CD4-positive, alpha-beta T cell (primary cell): Measurements from ENCODE around the gene VAMP4. TPM values are rescaled to one million over a fixed set of nuclear protein-coding genes. Genes with fewer than 3 reads are reported as not detected.

Experiments
- ATAC-seq: fragments of 200-7000 bp; cut with Tn5 transposase; one replicate; pipeline ENCODE4 v1.10.0; 2022; ENCODE audit warnings: mild to moderate bottlenecking; ENCODE audit not compliant: poor library complexity
- CTCF ChIA-PET: fragments of 350-600 bp; sonication (Branson Sonifier 250); formaldehyde crosslinking; loops from one replicate; lab custom pipeline; 2021; ENCODE audit warnings: antibody characterized with exemption, inconsistent platforms; lab: Charles Lee
- POLR2A ChIA-PET: fragments of 350-600 bp; sonication (Branson Sonifier 250); formaldehyde crosslinking; loops from one replicate; lab custom pipeline; 2021; ENCODE audit warnings: antibody characterized with exemption, inconsistent platforms; lab: Charles Lee
- DNase-seq, 14 experiments: peaks; one replicate each; pipeline ENCODE4 v3.0.0-alpha.2; 2013 to 2020; ENCODE audit warnings: mixed read lengths in 2 of 14
- H3K27ac ChIP-seq, 2 donors: one replicate each; pipeline versions ENCODE4 v1.5.1 to v1.7.0; 2013; ENCODE audit warnings: low read length in 2 of 2, low read depth in 1 of 2, mild to moderate bottlenecking in 1 of 2
- H3K27me3 ChIP-seq, 2 experiments: 1 replicate in 1 of 2; 2 replicates in 1 of 2; pipeline versions ENCODE4 v1.6.1 to v1.7.0; 2013; ENCODE audit warnings: low read length in 2 of 2, control low read depth in 1 of 2, mild to moderate bottlenecking in 1 of 2, moderate library complexity in 1 of 2; ENCODE audit not compliant: insufficient read depth in 2 of 2, control insufficient read depth in 1 of 2
- H3K36me3 ChIP-seq: one replicate; pipeline ENCODE4 v1.6.1; 2013; ENCODE audit warnings: low read length, control low read depth; ENCODE audit not compliant: insufficient read depth
- H3K4me1 ChIP-seq: one replicate; pipeline ENCODE4 v1.6.1; 2013; ENCODE audit warnings: low read length, control low read depth; ENCODE audit not compliant: insufficient read depth
- H3K4me3 ChIP-seq: one replicate; pipeline ENCODE4 v1.5.1; 2013; ENCODE audit warnings: mild to moderate bottlenecking, low read length, moderate library complexity
- H3K9me3 ChIP-seq, 2 experiments: 1 replicate in 1 of 2; 2 replicates in 1 of 2; pipeline versions ENCODE4 v1.6.1 to v1.7.0; 2013; ENCODE audit warnings: low read length in 2 of 2, mild to moderate bottlenecking in 2 of 2, control low read depth in 1 of 2, moderate library complexity in 1 of 2; ENCODE audit not compliant: control insufficient read depth in 1 of 2, insufficient read depth in 1 of 2
- H3K27ac Mint-ChIP-seq: one replicate; pipeline ENCODE4 v1.8.0; 2020; ENCODE audit warnings: mixed read lengths
- H3K27me3 Mint-ChIP-seq: one replicate; pipeline ENCODE4 v1.8.0; 2021; ENCODE audit warnings: mixed read lengths
- H3K36me3 Mint-ChIP-seq: one replicate; pipeline ENCODE4 v1.8.0; 2021; ENCODE audit warnings: low read depth, mixed read lengths
- H3K4me1 Mint-ChIP-seq: one replicate; pipeline ENCODE4 v1.8.0; 2021; ENCODE audit warnings: low read depth, mixed read lengths
- H3K4me3 Mint-ChIP-seq: one replicate; pipeline ENCODE4 v1.8.0; 2020; ENCODE audit warnings: mild to moderate bottlenecking, mixed read lengths
- H3K9me3 Mint-ChIP-seq: one replicate; pipeline ENCODE4 v1.8.0; 2020; ENCODE audit warnings: mixed read lengths
- intact Hi-C, 2 experiments: fragments of 100-400 bp; cut with DNase I in 1 of 2; cut with micrococcal nuclease in 1 of 2; formaldehyde crosslinking; loops; one replicate each; pipeline versions ENCODE4 v1.15.1 to v1.9.0; 2023 to 2025; cut with DNase I, micrococcal nuclease
- total RNA-seq, 174 experiments: library from RNA in 2 of 174; stranded (reverse) in 2 of 174; gene quantifications; one replicate each; pipeline ENCODE4 v1.2.3 and lab custom pipeline; 2021 to 2026
- TF ChIP-seq, protein P1 (sequence below): fragments of 200-600 bp; IDR thresholded peaks from one replicate; pipeline ENCODE4 v1.8.0; 2022; ENCODE audit warnings: antibody characterized with exemption, mild to moderate bottlenecking

Gene VAMP4
- total RNA-seq, 2 experiments from 2014 or later, result 8.1 to 12.1 TPM

DNA sequence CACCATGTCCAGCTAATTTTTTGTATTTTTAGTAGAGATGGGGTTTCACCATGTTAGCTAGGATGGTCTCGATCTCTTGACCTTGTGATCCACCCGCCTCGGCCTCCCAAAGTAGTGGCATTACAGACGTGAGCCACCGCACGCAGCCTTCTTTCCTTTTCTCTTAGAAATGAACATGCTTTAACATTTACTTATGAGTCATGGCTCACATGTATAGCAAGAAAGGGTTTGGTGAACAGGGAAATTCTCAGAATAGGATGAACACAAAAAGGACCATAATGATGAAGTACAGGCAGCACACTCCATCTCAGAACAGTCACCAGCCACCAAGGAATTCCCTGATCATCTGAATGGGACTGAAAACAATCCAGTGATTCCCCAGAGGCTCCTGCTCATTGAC lies 9.4 kb upstream of the VAMP4 start:
- Mint-ChIP-seq H3K27ac (no peak overlapping the region), H3K4me1 (no peaks in the 10 kb centered on the region), H3K36me3 (no peaks in the 10 kb centered on the region), H3K27me3 (peaks cover 12% of the 10 kb centered on the region), H3K9me3 (no peaks in the 10 kb centered on the region), H3K4me3 (no peak overlapping the region)
- CTCF ChIA-PET, result no interaction called here
- H3K27me3 ChIP-seq, result no peaks in the 10 kb centered on the region
- intact Hi-C loops, result no loop called here
- no peak overlapping the region for H3K4me3 ChIP-seq
- no peaks in the 10 kb centered on the region for H3K9me3 ChIP-seq
- H3K36me3 ChIP-seq, result no peaks in the 10 kb centered on the region
- H3K4me1 ChIP-seq, result no peaks in the 10 kb centered on the region
- POLR2A ChIA-PET, result no interaction called here
- no peak overlapping the region for H3K27ac ChIP-seq
- ATAC-seq (no peak), DNase-seq (no peak)
- TF ChIP-seq, protein P1, sequence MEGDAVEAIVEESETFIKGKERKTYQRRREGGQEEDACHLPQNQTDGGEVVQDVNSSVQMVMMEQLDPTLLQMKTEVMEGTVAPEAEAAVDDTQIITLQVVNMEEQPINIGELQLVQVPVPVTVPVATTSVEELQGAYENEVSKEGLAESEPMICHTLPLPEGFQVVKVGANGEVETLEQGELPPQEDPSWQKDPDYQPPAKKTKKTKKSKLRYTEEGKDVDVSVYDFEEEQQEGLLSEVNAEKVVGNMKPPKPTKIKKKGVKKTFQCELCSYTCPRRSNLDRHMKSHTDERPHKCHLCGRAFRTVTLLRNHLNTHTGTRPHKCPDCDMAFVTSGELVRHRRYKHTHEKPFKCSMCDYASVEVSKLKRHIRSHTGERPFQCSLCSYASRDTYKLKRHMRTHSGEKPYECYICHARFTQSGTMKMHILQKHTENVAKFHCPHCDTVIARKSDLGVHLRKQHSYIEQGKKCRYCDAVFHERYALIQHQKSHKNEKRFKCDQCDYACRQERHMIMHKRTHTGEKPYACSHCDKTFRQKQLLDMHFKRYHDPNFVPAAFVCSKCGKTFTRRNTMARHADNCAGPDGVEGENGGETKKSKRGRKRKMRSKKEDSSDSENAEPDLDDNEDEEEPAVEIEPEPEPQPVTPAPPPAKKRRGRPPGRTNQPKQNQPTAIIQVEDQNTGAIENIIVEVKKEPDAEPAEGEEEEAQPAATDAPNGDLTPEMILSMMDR, result no peak

DNA sequence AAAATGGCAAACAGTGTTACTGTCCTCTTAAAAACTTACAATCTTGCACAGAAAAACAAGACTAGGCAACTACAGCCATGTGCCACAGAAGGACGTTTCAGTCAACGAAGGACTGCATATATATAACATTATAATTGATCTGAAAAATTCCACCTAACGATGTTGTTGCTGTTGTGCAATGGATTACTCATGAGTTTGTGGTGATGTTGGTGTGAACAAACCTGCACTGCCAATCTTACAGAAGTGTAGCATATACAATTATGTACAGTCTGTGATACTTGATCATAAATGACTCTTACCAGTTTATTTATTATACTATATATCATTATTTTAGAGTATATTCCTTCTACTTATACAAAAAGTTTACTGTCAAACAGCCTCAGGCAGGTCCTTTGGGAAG lies 6.8 kb upstream of the VAMP4 start:
- TF ChIP-seq, protein P1, result no peak
- no peak overlapping the region for H3K4me3 ChIP-seq
- no peak for ATAC-seq
- no peaks in the 10 kb centered on the region for H3K36me3 ChIP-seq
- intact Hi-C loops, result loop anchor here (2.0 to 10.0 kb wide), 3 partner anchors 28 to 1674 kb away; partner anchors contain the start of genes DNM3 (in 1 of the 2) and KIFAP3 (in 1 of the 2)
- peaks cover 2% of the 10 kb centered on the region for H3K4me1 ChIP-seq
- POLR2A ChIA-PET, result no interaction called here
- no peak for DNase-seq
- H3K9me3 ChIP-seq, result no peaks in the 10 kb centered on the region
- Mint-ChIP-seq H3K27ac (no peak overlapping the region), H3K27me3 (no peaks in the 10 kb centered on the region), H3K9me3 (no peaks in the 10 kb centered on the region), H3K4me3 (no peak overlapping the region), H3K4me1 (peaks cover 7% of the 10 kb centered on the region), H3K36me3 (no peaks in the 10 kb centered on the region)
- no peak overlapping the region for H3K27ac ChIP-seq
- H3K27me3 ChIP-seq, result no peaks in the 10 kb centered on the region
- CTCF ChIA-PET, result no interaction called here

DNA sequence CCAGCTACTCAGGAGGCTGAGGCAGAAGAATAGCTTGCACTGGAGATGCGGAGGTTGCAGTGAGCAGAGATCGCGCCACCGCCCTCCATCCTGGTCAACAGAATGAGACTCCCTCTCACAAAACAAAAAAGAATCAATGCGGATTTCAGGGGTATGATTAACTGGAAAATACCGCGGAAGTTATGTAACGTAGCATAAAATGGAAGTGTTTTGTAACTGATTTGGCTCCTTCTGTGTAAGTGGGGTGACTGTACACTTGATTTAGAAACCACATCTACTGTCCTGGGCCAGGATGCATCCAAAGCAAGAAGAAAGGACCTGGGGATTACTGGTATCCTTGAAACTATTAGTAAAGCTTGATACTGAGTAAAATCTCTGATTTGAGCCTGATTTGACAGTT lies 3.1 kb upstream of the VAMP4 start:
- no peaks in the 10 kb centered on the region for H3K27me3 Mint-ChIP-seq
- no peak overlapping the region for H3K27ac Mint-ChIP-seq
- TF ChIP-seq, protein P1, result no peak
- Histone ChIP-seq H3K27ac (no peak overlapping the region), H3K4me1 (peaks cover 20% of the 10 kb centered on the region), H3K27me3 (no peaks in the 10 kb centered on the region), H3K36me3 (no peaks in the 10 kb centered on the region), H3K9me3 (no peaks in the 10 kb centered on the region), H3K4me3 (no peak overlapping the region)
- ATAC-seq, result no peak
- CTCF ChIA-PET, result no interaction called here
- intact Hi-C loops, result loop anchor here (2.0 to 10.0 kb wide), 6 partner anchors 94 to 1670 kb away; partner anchors contain the start of genes PRRC2C (in 2 of the 2), DNM3 (in 1 of the 2), GORAB (in 1 of the 2) and KIFAP3 (in 1 of the 2)
- POLR2A ChIA-PET, result no interaction called here
- peak in 2 of 14 experiments; percentile 34 to 42 for DNase-seq
- peak overlapping the region; percentile 12 for H3K4me3 Mint-ChIP-seq
- peaks cover 10% of the 10 kb centered on the region for H3K36me3 Mint-ChIP-seq
- peaks cover 44% of the 10 kb centered on the region for H3K4me1 Mint-ChIP-seq
- no peaks in the 10 kb centered on the region for H3K9me3 Mint-ChIP-seq
